SHP77 treated with DMSO at 0.1 percent for 48 hours (cell line): Measurements from ENCODE around the gene TUBA1A.
A peak's percentile ranks its signal among the peaks of the same experiment; 100 is the strongest.
"Not testable (repeated sequence)": the region's sequence is repeated elsewhere in the genome, so short reads cannot be mapped to it uniquely, and the experiment has no call there.

Source experiments
- DNase-seq: peaks from one replicate; lab custom pipeline; 2025; lab: John Stamatoyannopoulos, UW

The TUBA1A gene

GRCh38 chr12:49200919-49201594, 12.2 kb upstream of the TUBA1A start:
- DNase-seq = peak; percentile 49

- DNase-seq = no peak
Observed at GRCh38 chr12:49198431-49199155, 9.7 kb upstream of the TUBA1A start.

DNA sequence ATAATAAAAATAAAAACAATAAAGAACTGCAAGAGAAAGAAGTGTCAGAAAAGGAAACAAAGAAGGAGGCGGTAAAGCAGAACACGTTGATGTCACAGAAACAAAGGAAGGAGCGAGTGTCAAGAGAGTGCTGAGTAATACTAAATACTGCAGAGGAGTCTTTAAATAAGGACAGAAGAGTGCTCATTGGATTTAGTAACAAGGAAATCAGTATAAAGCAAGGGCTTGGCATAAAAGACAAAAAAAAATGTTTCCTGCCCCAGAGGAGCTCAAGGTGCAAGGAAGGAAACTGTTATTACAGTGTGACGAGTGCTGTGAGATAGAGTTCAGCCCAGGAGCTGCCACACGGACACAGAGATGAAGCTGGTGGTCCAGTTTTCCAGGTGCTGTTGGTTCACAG, 8.4 kb upstream of the TUBA1A start:
- no peak for DNase-seq

GRCh38 chr12:49195736-49196135, 6.9 kb upstream of the TUBA1A start:
- DNase-seq = no peak

- DNase-seq = not testable (repeated sequence)
Observed at GRCh38 chr12:49193746-49194145, 4.9 kb upstream of the TUBA1A start.

- not testable (repeated sequence) for DNase-seq
Observed at GRCh38 chr12:49191498-49191897, 2.6 kb upstream of the TUBA1A start.

DNA sequence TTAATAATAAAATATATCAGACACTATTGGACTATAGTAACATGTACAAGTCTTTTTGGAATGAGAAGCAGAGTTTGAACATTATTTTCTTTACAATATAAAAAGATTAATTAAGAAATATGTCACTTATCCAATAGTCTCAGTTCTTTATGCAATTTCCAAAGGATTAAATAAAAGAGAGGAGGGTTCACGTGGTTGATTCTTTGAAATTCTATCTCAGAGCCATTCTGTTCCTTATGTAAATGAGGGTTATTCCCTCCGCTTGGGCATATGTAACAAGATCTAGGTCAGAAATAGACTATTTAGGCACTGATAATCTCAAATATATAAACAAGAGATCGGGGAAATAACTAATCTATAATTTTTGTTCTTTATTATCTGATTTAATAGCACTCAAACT, 2.1 kb upstream of the TUBA1A start:
- DNase-seq = no peak

GRCh38 chr12:49189731-49190716, 1.1 kb upstream of the TUBA1A start:
- DNase-seq = peak; percentile 66

DNA sequence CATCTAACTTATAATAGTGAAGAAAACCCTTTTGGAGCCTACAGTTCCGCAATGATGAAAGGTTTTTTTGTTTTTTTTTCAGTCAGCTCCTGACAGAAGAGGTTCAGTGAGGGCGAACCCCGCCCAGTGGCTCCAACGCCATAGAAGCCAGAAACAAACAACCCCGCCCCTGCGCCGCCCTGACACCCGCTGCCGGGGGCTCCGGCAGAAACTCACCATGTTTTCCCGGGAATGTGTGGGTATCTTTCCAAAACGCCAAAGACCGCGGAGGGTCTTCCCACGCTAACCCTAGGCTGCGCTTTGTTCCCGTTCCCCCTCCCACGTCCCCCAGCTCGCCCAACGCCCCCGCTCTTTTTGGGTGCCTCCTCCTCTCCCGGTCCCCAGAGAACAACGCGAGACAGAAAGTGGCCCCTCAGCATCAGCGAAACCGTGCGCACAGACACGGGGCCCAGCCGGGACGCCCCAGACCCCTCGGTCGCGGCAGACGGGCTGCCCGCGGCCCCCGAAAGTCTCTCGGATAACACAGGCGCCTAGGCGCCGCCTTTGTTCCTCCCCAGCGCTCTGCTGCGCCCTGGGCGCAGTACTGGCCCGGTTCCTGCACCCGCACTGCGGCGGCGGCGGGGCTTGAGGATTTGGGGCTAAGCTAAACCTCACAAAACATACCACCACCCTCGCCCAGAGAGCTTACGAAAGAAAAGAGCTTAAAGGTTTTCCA, 522 bp downstream of the TUBA1A start:
- DNase-seq = no peak

DNA sequence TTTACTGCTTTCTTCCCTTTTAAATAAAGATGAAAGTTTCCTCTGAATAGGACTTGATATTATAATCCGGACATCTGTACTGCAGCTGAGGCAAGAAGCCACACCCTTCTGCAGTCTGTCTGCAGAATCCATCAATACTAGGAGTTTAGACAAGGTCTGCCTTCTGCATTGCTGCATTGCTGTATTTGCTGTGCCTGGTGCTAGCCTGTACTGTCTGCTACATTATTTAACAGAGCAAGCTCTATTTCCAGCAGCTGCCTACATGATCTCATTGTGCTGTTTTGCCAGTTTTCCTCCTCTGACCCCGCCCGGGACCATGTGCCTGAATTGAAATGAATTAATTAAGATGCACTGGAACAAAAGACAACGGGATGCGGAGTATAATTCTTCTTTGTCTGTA, 1.7 kb downstream of the TUBA1A start:
- DNase-seq = peak; percentile 6

- DNase-seq = not testable (repeated sequence)
Observed at GRCh38 chr12:49186307-49186706, 2.6 kb downstream of the TUBA1A start.

- not testable (repeated sequence) for DNase-seq
Observed at GRCh38 chr12:49184697-49185096, 4.2 kb downstream of the TUBA1A start.

DNA sequence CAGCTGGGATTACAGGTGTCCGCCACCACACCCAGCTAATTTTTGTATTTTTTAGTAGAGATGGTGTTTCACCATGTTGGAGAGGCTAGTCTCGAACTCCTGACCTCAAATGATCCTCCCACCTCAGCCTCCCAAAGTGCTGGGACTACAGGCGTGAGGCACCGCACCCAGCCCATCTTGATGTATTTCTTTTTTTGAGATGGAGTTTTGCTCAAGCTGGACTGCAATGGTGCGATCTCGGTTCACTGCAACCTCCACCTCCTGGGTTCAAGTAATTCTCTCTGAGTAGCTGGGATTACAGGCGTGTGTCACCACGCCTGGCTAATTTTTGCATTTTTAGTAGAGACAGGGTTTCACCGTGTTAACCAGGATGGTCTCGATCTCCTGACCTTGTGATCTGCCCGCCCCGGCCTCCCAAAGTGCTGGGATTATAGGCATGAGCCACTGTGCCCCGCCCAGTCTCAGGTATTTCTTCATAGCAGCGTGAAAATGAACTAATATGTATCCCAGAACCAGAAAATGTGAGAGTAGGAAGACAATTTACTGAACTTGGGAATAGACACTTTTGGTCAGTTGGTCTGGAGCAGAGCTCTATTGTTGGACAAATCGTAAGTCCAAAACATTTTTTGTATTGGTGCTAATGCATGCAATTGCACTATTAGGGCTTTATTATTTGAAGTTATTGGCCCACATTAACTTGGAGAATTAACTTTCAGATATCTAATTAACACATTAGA, 5.5 kb downstream of the TUBA1A start:
- DNase-seq = not testable (repeated sequence)

DNA sequence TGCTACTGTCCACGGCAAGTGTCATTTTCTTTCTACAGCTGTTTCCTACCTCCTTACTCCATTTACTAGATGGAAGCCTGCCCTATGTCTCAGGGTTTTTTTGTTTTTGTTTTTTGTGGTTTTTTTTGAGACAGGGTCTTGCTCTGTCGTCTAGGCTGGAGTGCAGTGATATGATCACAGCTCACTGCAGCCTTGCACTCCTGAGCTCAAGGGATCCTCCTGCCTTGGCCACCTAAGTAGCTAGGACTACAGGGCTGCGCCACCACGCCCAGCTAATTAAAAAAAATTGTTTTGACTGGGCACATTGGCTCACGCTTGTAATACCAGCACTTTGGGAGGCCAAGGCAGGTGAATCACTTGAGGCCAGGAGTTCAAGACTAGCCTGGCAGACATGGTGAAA, 14.7 kb downstream of the TUBA1A start:
- DNase-seq = no peak

GRCh38 chr12:49170924-49171323, 18.0 kb downstream of the TUBA1A start:
- no peak for DNase-seq

DNA sequence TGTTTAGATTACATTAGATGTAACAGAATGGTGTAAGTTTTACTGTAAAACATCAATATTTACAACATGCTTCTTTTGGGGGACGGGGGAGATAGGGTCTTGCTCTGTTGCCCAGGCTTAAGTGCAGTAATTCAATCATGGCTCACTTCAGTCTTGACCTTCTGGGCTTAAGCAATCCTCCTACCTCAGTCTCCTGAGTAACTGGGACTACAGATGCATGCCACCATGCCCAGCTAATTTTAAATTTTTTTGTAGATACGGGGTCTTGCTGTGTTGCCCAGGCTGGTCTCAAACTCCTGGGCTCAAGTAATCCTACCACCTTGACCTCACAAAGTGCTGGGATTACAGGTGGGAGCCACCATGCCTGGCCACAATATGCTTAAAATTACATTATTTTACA, 23.8 kb downstream of the TUBA1A start:
- no peak for DNase-seq

GRCh38 chr12:49161901-49162300, 27.0 kb downstream of the TUBA1A start:
- not testable (repeated sequence) for DNase-seq

- no peak for DNase-seq
Observed at GRCh38 chr12:49161092-49161795, 27.6 kb downstream of the TUBA1A start.

DNA sequence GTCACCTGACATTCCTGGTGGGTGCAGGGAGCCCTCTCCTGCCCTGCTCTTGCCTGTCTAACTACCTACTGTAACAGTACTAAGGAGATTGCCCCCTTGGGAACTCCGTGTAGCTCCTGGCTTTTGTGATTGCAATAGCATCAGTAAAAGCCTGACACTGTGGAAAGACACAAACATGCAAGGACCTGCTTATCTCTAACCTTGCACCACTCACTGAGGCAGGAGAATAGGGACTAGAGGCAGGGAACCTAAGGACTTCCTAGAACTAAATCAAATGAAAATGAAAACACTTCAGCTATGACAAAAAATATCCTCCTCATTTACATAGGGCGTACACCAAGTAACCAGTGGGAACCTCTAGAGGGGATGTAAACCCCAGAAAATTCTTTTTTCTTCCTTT, 28.5 kb downstream of the TUBA1A start:
- no peak for DNase-seq

- DNase-seq = no peak
Observed at GRCh38 chr12:49154221-49154620, 34.7 kb downstream of the TUBA1A start.
